Measurements from ENCODE around the gene TMEM92.
"Not testable (repeated sequence)": the region's sequence is repeated elsewhere in the genome, so short reads cannot be mapped to it uniquely, and the experiment has no call there.

The TMEM92 gene

DNA sequence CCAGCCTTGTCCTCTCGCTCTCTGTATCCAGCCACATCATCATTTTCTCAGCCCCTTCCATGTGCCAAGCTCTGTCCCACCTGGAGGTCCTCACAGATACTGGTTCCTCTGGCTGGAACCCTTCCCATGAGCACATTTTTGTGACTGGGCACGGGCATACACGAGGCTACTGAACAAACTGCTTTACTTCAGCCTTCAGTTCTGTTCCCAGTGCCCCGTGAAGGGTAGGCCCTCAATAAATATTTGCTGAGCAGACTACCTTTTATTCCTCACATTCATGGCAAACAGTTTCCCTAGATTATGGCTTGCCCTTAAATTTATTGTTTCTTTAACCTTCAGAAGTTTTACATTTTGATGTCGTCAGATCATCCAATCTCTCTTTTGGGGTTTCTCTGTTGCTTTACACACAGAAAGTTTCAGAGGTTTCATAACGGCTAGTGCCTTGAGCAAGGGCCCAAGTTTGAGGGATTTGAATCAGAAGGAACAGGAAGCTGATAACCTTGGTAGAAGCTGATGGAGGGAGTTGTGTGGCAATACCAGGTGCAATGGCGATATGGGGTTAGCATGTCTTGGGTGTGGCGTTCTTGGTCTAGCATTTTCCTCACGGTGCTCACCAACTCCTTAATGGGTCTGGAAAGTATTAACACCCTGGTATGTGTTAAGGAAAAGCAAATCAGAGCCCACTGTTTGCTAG lies 27.8 kb downstream of the TMEM92 start:
- DNase-seq: no peak

DNA sequence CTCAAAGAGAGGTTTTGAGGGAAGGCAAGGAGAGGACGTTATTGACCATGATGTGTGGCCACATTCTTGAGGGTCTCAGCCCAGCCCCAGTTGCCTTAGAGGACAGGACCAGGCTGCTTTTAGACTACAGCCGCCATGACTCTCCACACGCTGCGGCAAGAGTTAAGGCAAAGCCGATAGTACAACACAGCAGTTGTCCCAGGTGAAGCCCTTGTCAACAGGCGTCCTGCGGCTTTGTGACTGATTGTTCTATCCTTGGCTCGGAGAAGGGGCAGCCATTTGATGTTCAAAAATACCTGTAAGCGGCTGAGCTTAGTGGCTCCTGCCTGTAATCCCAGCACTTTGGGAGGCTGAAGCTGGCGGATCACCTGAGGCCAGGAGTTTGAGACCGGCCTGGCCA lies 28.8 kb downstream of the TMEM92 start:
- no peak for DNase-seq

DNA sequence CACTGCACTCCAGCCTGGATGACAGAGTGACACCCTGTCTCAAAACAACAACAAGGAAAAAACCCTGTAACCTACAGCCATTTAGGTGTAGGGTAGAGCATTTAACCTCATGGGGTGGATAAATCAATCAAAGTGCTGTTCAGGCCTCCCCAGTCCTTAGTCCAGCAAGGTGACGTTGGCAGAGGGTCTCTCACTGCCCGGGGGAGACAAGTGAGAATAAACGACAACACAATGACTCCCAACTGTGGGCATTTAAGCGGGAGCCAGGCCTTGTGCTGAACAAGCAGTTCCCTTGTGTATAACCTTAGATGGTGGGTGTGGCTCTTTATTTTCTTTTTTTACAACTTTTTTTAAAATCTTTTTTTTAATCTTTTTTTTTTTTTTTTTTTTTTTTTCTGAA lies 29.3 kb downstream of the TMEM92 start:
- no peak for DNase-seq

DNA sequence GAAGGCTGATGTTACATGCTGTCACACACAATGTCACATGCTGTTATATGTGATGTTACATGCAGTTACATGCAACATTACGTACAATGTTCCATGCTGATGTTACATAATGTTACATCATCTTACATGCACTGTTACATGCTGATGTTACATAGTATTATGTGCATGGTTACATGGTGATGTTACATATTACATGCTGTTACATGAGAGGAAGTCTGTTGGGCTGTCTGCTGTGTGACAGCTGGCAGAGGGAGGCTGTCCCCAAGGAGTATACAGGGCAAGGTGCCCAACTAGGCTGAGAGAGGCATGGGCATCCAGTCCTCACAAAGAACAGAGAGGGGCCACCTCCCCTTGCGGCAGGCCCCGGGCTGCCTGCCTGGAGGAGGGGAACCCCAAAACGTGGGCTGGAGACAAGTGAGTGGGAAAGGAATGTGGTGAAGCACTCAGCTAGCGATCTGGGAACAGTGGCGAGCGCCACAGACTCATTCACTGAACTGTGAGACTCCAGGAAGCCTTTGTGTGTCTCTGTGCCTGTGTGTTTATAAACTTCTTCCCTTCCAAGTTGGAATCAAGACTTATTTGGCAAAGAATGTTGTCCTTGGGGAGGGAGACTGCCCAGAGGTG lies 30.6 kb downstream of the TMEM92 start:
- DNase-seq: no peak

DNA sequence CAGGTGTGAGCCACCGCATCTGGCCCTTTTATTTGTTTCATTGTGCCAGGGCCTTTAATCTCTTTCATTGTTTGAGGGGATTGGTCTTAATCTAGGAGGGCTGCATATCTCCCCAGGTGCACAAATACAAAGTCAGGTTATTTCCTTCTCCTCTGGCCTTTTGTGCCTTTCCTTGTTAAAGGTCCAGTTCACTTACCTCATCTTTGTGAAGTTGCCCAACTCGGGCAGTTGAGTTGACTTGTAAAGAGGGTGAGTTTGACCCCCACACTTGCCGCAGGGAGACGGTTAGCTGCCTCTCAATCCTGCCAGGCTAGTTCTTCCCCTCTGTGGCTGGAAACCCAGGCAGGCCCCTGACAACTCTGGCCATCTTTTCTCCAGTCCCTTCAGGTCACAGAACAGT lies 33.4 kb downstream of the TMEM92 start:
- DNase-seq: no peak

DNA sequence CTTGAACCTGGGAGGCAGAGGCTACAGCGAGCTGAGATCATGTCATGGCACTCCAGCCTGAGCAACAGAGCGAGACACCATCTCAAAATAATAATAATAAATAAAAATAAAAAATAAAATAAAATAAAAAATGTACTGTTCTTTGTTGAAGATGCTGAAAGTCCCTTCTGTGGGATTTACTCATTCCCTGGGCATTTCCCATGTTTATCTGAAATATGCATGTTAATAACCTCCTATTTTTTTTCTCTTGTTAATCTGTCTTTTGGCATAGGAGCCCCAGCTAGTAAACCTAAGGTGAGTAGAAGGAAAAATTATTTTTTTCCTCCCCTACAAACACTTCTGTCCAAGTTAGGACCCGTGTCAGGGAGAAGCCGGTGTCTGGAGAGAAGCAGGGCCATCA lies 34.4 kb downstream of the TMEM92 start:
- no peak for DNase-seq

DNA sequence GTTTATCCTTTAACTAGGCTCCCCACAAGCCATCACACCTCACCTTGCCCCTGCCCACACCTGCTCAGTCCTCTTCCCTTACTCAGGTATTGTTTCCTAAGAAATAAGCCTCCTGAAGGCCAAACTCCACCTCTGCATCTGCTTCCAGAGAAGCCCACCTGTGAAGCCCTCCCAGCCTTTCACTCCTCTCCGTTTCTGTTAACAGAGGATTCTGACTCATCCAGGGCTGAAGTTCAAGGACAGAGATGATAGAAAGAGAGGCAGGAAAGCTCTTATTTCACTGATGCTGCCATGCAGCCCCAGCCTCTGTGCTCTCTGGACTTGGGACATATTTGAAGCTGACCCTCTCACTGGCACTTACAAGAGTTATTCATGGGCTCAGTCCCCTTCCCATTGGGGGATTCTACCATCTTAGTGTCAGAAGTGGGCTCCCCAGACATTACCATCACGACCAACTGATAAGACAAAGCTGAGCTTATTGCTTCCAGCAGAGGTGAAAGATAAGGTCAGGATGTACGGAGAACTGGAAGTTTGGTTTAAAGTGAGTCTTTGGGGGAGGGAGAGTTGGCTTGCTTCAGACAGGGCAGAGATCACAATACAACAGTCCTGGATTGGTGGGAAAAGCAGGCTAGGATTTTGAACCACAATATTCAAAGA lies 36.3 kb downstream of the TMEM92 start:
- DNase-seq: no peak

DNA sequence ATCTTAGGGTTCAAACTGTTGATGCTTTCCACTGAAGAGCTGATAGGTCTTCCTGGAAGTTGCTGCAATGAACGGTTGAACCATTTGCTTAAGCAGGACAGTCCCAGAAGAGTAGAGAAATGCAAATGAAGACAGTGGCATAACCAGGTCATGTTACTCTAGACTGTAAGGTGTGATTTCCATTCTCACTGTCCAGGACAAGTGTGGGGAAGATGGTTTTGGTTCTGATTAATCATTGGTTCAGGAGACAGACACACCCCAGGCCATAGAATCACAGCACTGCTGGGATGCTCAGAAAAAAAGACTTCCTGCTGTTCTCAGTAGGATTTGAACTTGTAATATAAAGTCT lies 36.8 kb downstream of the TMEM92 start:
- DNase-seq: no peak

DNA sequence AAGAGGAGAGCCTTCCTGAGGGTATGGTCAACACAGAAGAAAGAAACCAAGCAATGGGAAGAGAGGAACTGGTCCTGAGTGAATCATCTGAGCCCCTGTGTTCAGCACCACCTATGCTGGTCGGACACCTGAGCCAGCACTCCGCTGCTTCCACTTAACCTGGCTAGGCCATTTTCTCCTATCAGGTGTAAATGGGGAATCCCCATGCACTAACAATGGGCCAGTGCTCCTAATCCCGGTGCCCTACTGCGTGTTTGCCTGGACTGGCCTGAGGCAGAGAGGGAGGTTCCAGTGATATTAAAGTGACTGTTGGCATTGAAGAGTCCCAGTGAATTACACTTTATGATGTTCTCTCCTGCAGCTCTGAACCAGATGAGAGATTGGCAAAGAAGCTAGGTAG lies 37.2 kb downstream of the TMEM92 start:
- no peak for DNase-seq

DNA sequence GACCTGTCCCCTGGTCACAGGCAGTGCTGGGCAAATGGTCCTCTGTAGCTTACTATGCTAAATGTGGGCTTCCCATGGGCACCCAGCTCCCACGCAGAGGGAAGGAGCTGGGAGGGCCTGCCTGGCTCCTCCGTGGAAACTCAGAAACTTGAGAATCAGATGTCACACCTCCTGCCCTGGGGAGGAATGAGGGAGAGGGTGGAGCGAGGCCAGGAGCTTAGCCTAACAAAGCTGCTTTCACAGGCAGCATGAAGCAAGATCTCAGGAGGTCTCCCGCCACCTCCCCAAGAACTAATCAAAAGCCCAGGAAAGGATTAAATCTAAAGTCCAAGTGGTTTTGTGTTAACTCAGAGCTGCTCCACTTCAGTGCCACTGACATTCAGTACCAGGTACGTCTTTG lies 38.0 kb downstream of the TMEM92 start:
- DNase-seq: no peak

DNA sequence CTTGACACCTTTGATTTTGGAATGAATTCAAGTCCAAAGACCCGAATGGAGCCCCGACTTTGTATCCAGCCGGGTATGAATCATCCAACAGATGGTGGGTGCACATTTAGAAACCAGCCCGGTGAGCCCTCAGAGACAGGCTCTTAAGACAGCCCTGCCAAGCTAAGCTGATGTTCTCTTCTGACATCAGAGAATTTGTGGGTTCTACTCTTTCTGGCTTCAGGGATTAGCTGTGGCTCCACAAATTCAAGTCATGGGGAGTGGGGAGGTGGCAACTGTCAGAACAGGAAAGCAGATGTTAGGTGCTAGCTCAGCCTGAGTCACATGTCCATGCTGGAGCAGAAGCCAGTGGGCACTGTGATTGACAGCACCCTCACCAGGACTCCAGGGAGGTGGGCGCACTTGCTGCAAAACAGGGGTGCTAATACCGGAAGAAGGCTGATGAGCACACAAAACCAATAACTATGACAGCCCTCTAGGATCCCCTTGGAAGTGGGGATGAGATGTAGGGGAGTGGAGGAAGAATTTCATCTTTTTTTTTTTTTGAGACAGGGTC lies 40.3 kb downstream of the TMEM92 start:
- DNase-seq: no peak

DNA sequence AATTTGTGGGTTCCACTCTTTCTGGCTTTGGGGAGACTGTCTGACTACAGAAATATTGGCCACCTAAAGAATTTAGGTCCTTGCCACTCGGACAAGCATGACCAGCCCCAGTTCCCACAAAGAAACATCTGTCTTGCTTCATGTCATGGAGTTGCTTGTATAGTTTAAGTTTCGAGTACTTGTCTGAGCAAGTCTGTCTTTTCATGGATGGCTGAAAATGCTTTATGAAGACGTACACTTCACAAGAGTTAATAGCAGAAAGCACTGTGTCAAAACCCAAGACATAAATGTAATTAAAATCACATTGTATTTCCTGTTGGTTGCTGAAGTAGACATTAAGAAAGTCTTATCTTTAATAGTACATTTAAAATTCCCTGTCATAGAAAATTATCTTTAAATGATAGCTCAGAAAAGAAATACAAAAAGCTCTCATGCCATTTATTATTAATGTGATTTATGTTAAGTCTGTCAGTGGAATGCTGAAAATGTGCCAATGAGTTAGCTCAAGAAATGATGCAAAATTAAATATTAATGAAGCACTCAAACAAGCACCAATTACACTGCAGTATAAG lies 41.8 kb downstream of the TMEM92 start:
- no peak for DNase-seq

DNA sequence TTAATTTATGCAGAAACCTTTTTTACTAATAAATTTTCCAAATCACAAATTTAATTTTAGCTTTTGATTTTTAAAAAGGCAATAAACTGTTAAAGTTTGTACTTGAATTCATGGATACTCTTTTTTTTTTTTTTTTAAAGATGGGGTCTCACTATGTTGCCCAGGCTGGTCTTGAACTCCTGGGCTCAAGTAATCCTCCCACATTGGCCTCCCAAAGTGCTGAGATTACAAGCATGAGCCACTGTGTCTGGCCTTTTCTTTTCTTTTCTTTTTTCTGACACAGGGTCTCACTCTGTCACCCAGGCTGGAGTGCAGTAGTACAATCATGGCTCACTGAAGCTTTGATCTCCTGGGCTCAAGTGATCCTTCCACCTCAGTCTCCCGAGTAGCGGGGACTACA lies 42.4 kb downstream of the TMEM92 start:
- not testable (repeated sequence) for DNase-seq

DNA sequence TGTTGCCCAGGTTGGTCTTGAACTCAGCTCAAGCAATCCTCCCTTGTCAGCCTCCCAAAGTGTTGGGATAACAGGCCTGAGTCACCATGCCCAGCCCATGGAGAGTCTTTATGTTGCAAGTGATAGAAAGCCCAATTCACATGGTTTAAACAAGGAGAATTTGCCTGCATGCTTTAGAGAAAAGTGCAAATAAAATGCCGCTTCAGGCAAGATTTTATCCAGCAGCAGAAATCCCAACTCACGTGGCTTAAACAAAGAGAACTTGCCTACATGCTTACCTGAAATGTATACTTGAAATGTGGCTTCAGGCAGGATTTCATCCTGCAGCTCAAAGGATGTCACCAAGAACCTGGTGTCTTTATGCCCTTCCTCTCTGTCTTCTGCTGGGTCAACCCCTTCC lies 42.9 kb downstream of the TMEM92 start:
- no peak for DNase-seq

DNA sequence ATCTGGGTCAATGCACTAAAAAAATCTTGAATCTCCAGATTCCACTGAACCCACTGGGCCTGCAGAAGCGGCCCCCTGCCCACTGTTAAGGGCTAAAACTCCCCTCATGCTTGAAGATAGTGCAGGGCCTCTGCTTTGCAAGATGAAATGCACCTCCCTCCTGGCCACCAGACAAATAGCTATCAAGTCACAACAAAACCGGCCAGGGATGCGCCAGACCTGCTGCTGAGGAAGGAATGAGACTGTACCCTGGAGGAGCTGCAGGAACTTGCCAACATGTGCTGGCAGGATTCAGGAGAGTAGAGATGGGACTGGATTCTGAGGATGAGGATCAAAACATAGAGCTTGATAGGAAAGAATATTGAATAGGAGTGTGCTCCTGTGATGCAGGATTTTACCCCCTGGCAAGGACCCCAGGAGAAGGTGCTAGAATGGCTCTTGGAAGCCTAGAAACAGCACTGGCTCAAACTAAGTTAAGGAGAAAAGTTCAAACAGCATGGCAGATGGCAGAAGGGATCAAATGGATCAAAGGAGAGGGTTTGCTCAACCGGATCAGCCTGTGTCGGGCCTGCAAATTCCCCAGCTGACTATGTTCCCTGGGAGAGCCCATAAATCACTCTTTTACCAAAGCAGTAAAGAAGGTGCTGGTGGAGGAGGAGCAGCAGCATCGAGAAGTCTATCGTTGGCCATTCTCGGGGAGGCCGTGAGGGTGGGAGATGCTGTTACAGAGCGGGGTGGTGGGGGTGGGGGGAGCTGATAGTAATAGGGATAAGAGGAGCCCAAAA lies 44.4 kb downstream of the TMEM92 start:
- DNase-seq: no peak

DNA sequence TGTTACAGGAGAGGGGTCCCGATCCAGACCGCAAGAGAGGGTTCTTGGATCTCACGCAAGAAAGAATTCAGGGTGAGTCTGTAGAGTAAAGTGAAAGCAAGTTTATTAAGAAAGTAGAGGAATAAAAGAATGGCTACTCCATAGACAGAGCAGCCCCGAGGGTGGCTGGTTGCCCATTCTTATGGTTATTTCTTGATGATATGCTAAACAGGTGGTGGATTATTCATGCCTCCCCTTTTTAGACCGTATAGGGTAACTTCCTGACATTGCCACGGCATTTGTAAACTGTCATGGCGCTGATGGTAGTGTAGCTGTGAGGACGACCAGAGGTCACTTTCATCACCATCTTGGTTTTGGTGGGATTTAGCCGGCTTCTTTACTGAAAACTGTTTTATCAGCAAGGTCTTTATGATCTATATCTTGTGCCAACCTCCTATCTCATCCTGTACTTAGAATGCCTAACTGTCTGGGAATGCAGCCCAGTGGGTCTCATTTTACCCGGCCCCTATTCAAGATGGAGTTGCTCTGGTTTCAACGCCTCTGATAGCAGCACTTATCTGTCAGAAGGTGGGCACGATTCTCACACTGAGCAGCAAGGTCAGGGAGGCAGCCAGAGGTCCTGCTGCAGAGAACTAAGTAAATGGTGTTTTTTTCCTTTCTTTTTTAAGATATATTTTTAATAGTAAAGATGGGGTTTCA lies 45.2 kb downstream of the TMEM92 start:
- DNase-seq: no peak

DNA sequence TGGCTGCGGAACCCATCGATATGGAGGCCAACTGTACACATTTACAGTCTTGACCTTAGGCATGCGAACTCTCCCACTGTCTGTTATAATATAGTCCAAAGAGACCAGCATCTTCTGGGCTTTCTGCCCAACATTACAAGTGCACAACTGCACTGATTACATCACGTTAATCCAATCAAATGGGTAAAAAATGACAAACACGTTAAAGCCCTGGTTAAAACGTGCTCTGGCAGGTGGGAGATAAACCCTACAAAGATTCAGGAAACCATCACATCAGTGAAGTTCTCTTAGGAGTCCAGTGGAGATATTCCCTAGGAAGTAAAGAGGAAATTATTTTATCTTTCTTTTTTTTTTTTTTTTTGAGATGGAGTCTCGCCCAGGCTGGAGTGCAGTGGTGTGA lies 48.0 kb downstream of the TMEM92 start:
- DNase-seq: no peak

DNA sequence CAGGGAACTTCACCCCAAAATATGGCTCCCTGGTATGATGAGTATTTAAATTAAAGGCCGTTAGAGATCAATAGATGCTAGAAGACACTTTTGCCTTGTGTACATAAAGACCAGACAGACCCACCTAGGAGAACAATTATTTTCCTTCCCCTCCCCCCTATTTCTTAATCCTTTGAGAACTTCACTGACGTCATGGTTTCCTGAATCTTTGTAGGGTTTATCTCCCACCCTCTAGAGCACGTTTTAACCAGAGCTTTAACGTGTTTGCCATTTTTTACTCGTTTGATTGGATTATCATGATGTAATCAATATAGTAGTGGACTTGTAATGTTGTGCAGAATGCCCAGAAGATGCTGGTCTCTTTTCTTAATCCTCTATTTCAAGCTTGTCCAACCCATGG lies 48.8 kb downstream of the TMEM92 start:
- DNase-seq: no peak

DNA sequence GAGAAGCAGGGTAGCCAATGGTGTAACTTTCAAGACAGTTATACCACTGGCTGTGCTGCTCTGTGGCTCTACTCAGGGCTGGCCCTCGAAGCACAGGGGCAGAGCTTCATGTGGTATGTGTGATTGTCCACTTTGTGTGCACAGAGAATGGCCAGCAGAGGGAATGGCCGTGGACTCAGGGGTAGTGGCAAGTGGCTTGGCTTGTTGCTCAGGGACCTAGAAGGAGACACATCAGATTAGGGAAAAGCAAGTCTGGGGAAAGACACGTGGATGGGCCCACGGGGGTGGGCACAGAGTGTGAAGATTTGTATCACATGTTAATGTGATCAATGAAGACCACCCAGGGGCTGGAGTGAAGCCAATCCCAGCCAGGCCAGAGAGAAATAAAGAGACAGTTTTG lies 51.6 kb downstream of the TMEM92 start:
- no peak for DNase-seq

DNA sequence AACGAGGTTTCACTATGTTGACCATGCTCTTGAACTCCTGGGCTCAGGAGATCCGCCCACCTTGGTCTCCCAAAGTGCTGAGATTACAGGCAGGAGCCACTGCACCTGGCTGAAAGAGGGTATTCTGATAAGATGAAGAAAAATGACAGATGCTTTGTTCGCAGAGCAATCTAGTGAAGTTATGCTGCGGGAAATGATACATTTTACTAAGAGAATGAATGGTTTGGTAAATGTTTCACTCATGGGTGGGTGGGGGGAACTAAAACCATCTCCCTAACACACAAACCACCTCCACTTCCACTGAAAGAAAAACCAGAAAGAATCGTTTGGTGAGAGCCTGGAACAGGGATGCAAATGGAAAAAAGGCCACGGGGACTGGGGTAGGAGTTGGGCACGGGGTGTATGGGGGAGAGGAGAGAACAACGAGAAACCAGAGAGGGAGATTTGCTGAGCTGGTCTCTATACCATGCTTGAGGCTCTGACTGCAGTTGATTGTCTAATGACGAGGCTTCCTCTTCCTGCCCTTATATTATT lies 52.6 kb downstream of the TMEM92 start:
- DNase-seq: no peak

DNA sequence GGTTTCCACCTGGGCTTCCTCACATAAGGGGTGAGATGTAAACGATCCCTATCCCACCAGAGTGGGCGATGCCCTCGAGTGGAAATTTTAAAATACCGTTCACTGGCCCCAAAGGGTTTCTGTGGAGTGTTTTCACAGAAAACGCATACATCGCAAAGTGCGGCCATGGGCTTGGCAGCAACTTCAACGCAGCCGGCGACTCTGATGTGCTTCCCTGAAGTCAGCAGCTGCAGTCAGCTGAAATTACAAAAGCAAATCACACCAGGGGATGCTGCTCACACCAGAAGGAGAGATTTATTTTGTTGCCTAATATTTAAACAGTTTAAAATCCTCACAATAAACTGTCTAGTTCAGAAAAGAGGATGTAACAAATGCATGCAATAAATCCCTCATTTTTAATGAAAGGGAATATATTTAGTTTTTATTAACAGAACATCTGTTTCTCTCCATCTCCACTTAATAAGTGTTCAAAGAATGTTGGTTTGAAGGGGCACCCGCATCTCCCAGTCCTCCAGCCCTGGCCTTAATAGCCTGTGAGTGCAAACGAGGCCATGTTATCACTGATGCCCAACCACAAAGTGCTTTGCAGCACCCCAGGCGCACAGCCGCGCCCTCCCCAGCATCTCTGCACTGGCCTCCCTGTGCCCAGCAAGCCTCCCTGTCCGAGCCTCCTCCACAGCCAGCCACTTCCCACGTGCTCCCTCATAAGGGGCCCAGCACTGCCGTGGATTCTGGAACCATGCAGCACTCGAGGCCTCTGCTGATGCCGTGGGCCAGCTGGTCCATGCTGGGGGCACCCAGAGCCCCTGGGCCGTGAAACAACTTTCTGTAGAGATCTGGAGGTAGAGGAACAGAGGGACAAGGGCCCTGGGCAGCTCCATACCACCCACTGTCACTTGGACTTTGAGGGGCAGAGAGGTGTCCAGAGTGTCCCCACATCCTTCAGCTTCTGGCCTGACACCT lies 54.4 kb downstream of the TMEM92 start:
- no peak for DNase-seq
